AG20443 (cell line): ENCODE data around the gene PAQR9.
"Not testable (repeated sequence)": the region's sequence is repeated elsewhere in the genome, so short reads cannot be mapped to it uniquely, and the experiment has no call there.

Experiments
- DNase-seq: peaks from one replicate; pipeline ENCODE4 v3.0.0; 2012; ENCODE audit warnings: low spot score, mixed read lengths

PAQR9 gene, protein sequence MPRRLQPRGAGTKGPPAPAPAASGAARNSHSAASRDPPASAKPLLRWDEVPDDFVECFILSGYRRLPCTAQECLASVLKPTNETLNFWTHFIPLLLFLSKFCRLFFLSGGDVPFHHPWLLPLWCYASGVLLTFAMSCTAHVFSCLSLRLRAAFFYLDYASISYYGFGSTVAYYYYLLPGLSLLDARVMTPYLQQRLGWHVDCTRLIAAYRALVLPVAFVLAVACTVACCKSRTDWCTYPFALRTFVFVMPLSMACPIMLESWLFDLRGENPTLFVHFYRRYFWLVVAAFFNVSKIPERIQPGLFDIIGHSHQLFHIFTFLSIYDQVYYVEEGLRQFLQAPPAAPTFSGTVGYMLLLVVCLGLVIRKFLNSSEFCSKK

DNA sequence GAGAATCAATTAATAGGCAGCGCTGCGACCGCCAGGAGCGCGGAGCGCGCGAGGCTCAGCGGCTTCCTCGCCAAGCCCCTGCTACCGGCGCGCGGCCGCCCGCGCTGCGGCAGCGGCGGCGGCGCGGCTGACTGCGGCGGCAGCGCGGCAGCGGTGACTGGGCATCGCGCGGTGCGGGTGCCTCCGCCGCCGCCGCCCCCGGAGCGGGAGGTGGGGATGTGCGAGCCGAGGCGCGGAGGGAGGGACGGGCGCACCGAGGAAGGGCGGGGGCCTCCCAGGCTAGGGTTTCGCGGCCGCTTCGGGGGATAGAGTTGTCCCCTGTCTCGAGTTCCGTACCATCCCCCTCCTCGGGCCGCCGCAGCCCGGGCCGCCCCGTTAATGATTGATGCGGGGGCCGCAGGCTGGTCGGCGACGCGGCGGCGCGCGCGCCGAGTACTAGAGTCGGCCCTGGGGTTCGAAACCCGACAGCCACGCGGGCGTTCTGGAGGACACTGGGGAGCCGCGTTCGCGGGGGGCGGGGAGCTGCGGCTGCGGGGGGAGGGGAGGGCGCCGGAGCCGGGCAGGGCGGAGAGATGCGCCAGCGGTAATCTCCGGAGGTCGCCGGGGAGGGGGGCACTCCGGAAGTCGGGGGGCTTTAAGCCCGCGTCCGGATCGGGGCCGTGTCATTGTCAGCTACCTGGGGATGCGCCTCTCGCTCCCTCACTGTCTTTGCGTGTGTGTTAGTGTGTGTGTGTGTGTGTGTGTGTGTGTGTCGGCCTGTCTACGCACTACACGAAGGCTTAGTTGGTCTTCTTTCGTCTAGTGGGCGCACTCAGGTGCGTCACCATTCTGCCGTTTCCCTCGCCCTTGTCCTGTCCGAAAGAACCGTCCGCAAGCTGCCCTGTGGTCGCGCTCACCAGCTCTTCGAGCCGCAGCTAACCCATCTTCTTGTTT is at the start of gene PAQR9:
TSS of gene PAQR9 (minus strand) at position 159 of the 933 bp plus-strand sequence. CDS start 338 bp downstream, outside the sequence.
- peak; percentile 70 for DNase-seq

- DNase-seq: no peak
Observed at GRCh38 chr3:143011705-143012104, 48.2 kb upstream of the PAQR9 start.

GRCh38 chr3:143010024-143010423 is 46.5 kb upstream of the PAQR9 start:
- no peak for DNase-seq

GRCh38 chr3:143004823-143005222 is 41.3 kb upstream of the PAQR9 start:
- DNase-seq: no peak

- DNase-seq: no peak
Observed at GRCh38 chr3:143002727-143003126, 39.3 kb upstream of the PAQR9 start.

GRCh38 chr3:143002083-143002712 is 38.7 kb upstream of the PAQR9 start:
- DNase-seq: peak; percentile 26

GRCh38 chr3:143001369-143002082 is 38.1 kb upstream of the PAQR9 start, which contains the start of gene U2SURP:
U2SURP (plus strand) TSS chr3:143001570; CDS start chr3:143001629, 59 bp downstream.
- DNase-seq: peak; percentile 98

GRCh38 chr3:143001034-143001368 is 37.5 kb upstream of the PAQR9 start:
- no peak for DNase-seq

DNA sequence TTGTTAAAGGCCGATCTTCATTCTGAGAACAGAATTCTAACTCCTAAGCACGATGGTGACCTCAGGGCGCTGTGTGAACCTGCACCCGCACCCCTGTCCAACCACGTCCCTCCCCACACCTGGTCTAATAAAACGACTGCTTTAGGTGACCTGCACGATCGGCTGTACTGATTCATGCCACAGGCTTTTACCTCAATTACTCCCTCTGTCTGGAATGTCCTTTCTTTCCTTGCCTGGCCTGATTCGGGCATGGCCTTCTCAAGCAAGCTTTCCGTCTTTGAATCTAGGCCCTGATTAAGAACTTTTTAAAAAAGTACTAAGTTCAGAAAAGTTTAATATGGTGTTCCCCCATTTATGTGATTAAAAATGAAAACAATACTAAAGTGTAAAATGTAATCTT is 37.1 kb upstream of the PAQR9 start:
- peak; percentile 32 for DNase-seq

- no peak for DNase-seq
Observed at GRCh38 chr3:142999881-143000280, 36.4 kb upstream of the PAQR9 start.

DNA sequence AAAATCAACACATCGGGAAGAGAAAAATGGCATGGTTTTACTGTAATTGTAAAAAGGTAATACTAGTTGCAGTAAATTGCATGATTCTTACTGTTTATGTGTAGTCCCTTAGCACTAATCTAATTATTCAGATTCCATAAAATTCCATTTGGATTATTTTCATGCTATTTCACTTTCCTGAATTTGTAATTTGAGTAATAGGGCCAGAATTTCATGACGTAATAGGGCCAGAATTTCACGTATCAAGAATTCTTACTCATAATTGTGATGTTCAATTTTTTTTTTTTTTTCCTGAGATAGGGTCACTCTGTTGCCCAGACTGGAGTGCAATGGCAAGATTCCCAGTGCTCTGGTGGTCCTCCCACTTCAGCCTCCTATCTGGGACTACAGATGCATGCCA is 35.0 kb upstream of the PAQR9 start:
- DNase-seq: peak; percentile 14

DNA sequence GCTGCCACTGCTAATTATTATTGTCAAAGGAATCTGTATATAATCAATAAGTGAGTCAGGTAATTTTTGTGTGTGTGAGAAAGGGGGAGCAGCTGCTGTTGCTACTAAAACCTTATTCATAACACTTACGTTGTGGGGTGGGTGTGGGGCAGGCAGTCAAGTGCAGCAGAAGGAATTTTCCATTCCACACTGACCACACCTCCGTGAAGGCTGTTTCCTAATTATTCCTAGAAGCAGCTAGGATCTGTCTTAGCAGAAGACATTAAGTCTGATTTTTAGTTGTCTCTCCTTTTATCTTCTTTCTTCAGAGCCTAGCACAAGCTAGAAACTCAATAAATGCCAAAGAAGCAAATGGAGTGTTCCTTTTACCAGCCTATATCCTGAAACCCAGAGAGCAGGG is 33.9 kb upstream of the PAQR9 start:
- DNase-seq: peak; percentile 27

- DNase-seq: peak; percentile 74
Observed at GRCh38 chr3:142993958-142994442, 30.5 kb upstream of the PAQR9 start.

DNA sequence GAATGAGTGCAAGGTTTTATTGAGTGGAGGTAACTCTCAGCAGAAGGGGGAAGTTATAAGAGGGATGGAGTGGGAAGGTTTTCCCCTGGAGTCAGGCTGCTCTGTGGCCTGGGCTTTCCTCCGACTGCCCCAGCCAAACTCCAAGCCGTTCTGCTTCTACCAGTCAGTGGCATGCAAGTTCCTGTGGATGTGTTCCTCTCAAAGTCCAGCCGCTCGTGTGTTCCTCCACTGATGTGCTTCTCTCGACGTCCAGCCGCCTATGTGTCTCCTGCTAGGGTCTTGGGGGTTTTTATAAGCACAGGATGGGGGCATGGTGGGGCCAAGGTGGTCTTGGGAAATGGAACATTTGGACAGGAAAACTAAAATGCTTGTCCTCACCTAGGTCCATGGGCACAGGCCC is 28.8 kb upstream of the PAQR9 start:
- DNase-seq: no peak

- DNase-seq: no peak
Observed at GRCh38 chr3:142990721-142991120, 27.2 kb upstream of the PAQR9 start.

DNA sequence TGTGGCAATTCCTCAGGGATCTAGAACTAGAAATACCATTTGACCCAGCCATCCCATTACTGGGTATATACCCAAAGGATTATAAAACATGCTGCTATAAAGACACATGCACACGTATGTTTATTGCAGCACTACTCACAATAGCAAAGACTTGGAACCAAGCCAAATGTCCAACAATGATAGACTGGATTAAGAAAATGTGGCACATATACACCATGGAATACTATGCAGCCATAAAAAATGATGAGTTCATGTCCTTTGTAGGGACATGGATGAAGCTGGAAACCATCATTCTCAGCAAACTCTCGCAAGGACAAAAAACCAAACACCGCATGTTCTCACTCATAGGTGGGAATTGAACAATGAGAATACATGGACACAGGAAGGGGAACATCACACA is 25.4 kb upstream of the PAQR9 start:
- not testable (repeated sequence) for DNase-seq

- not testable (repeated sequence) for DNase-seq
Observed at GRCh38 chr3:142988221-142988620, 24.7 kb upstream of the PAQR9 start.

- DNase-seq: no peak
Observed at GRCh38 chr3:142987707-142988106, 24.2 kb upstream of the PAQR9 start.

- peak; percentile 49 for DNase-seq
Observed at GRCh38 chr3:142987080-142987700, 23.7 kb upstream of the PAQR9 start.

GRCh38 chr3:142984255-142984654 is 20.8 kb upstream of the PAQR9 start:
- no peak for DNase-seq

GRCh38 chr3:142983318-142983717 is 19.8 kb upstream of the PAQR9 start:
- DNase-seq: no peak
